GM23338 (cell line): Measurements from ENCODE around the gene BNIPL. TPM values are rescaled to one million over a fixed set of nuclear protein-coding genes. Genes with fewer than 3 reads are reported as not detected.

ENCODE experiments used
- ATAC-seq: fragments of 200-7000 bp; cut with Tn5 transposase; 3 replicates; pipeline ENCODE4 v1.9.1; 2020
- DNase-seq: peaks from one replicate; pipeline ENCODE4 v3.0.0-alpha.2; 2015; ENCODE audit warnings: low spot score
- H2AFZ ChIP-seq: fragments of 200-600 bp; sonication (generic); 2 replicates; pipeline ENCODE4 v1.8.0; 2016; ENCODE audit warnings: antibody characterized with exemption, mild to moderate bottlenecking, moderate library complexity
- H3F3A ChIP-seq: fragments of 200-600 bp; sonication (generic); replicated peaks from 2 replicates; pipeline ENCODE4 v1.8.0; 2017; ENCODE audit warnings: antibody characterized with exemption, mixed run types, low read depth
- H3K27ac ChIP-seq: fragments of 200-600 bp; sonication (generic); 2 replicates; pipeline ENCODE4 v1.6.1; 2016; ENCODE audit warnings: low read depth
- H3K27me3 ChIP-seq: fragments of 200-600 bp; sonication (generic); 2 replicates; pipeline ENCODE4 v1.8.0; 2016; ENCODE audit warnings: mild to moderate bottlenecking, mixed run types, moderate library complexity; ENCODE audit not compliant: insufficient read depth
- H3K36me3 ChIP-seq: fragments of 200-600 bp; sonication (generic); 2 replicates; pipeline ENCODE4 v1.8.0; 2016; ENCODE audit warnings: mild to moderate bottlenecking; ENCODE audit not compliant: insufficient read depth
- H3K4me1 ChIP-seq: fragments of 200-600 bp; sonication (generic); 2 replicates; pipeline ENCODE4 v1.8.0; 2016; ENCODE audit warnings: mild to moderate bottlenecking, moderate library complexity; ENCODE audit not compliant: insufficient read depth
- H3K4me2 ChIP-seq: fragments of 200-600 bp; sonication (generic); 2 replicates; pipeline ENCODE4 v1.7.1; 2017; ENCODE audit warnings: mixed run types
- H3K4me3 ChIP-seq: fragments of 200-600 bp; sonication (generic); 2 replicates; pipeline ENCODE4 v1.6.1; 2016; ENCODE audit warnings: mixed run types
- H3K79me2 ChIP-seq: fragments of 200-600 bp; sonication (generic); replicated peaks from 2 replicates; pipeline ENCODE4 v1.8.0; 2017; ENCODE audit warnings: mild to moderate bottlenecking; ENCODE audit not compliant: insufficient read depth
- H3K9me2 ChIP-seq: fragments of 200-600 bp; sonication (generic); 2 replicates; pipeline ENCODE4 v1.8.0; 2017; ENCODE audit not compliant: insufficient read depth
- H4K20me1 ChIP-seq: fragments of 200-600 bp; sonication (generic); replicated peaks from 2 replicates; pipeline ENCODE4 v1.8.0; 2017; ENCODE audit warnings: mild to moderate bottlenecking; ENCODE audit not compliant: insufficient read depth
- H3K27ac Mint-ChIP-seq: 2 replicates; pipeline ENCODE4 v1.8.0; 2020; ENCODE audit warnings: inconsistent platforms, mild to moderate bottlenecking, moderate library complexity, mixed read lengths
- H3K27me3 Mint-ChIP-seq: 3 replicates; pipeline ENCODE4 v1.8.0; 2022; ENCODE audit warnings: low read depth, mild to moderate bottlenecking, moderate library complexity, mixed read lengths, inconsistent platforms; ENCODE audit not compliant: insufficient read depth, poor library complexity
- H3K36me3 Mint-ChIP-seq: 3 replicates; pipeline ENCODE4 v1.8.0; 2021; ENCODE audit warnings: low read depth, mild to moderate bottlenecking, inconsistent platforms, moderate library complexity, mixed read lengths
- H3K4me1 Mint-ChIP-seq: 3 replicates; pipeline ENCODE4 v1.8.0; 2020; ENCODE audit warnings: mild to moderate bottlenecking, inconsistent platforms, mixed read lengths
- H3K4me3 Mint-ChIP-seq: 3 replicates; pipeline ENCODE4 v1.8.0; 2021; ENCODE audit warnings: moderate library complexity, mild to moderate bottlenecking, inconsistent platforms, mixed read lengths
- H3K9me3 Mint-ChIP-seq: 3 replicates; pipeline ENCODE4 v1.8.0; 2020; ENCODE audit warnings: moderate library complexity, mild to moderate bottlenecking, inconsistent platforms, mixed read lengths
- CREB1 ChIP-seq: fragments of 250-450 bp; sonication (Bioruptor Pico); IDR thresholded peaks from 2 replicates; pipeline ENCODE4 v1.5.0; 2020; ENCODE audit warnings: low read depth, mild to moderate bottlenecking, moderate library complexity
- ETS1 ChIP-seq: IDR thresholded peaks from 2 replicates; pipeline ENCODE4 v1.6.1; 2016; ENCODE audit warnings: antibody characterized with exemption
- EZH2phosphoT487 ChIP-seq: fragments of 200-600 bp; sonication (generic); IDR thresholded peaks from one replicate; pipeline ENCODE4 v1.8.1; 2018; ENCODE audit warnings: antibody characterized with exemption; ENCODE audit not compliant: unreplicated experiment
- POLR2AphosphoS5 ChIP-seq: IDR thresholded peaks from 2 replicates; pipeline ENCODE4 v1.6.1; 2016; ENCODE audit warnings: antibody characterized with exemption, low read depth
- STAT1 ChIP-seq: IDR thresholded peaks from one replicate; pipeline ENCODE4 v1.6.1; 2016; ENCODE audit warnings: antibody characterized with exemption; ENCODE audit not compliant: unreplicated experiment
- ZNF331 ChIP-seq: fragments of 250-450 bp; sonication (Bioruptor Pico); IDR thresholded peaks from 2 replicates; pipeline ENCODE4 v1.5.0; 2020; ENCODE audit warnings: low read depth, mild to moderate bottlenecking, moderate library complexity
- polyA plus RNA-seq: library from polyadenylated mRNA; unstranded; fragments of >200 nt; fragmentation: Nextera tagmentation; extraction: Ambion mirVana; gene quantifications from 2 replicates; pipeline ENCODE4 v1.2.1, GENCODE V29; 2016
- total RNA-seq: library from RNA; depleted of rRNA; stranded (reverse); fragments of >200 nt; shearing (Covaris generic); gene quantifications from 2 replicates; pipeline ENCODE4 v1.2.3, GENCODE V29; 2014

BNIPL gene
- total and polyA plus RNA-seq, 2 experiments from 2014 or later, result 0.91 to 1.2 TPM

- TF ChIP-seq EZH2phosphoT487 (no peak), ZNF331 (CRISPR knock-in tag) (no peak), POLR2AphosphoS5 (no peak)
- H3K9me3 Mint-ChIP-seq, result no peaks in the 10 kb centered on the region
- peak overlapping the region; percentile 83 for H2AFZ ChIP-seq
- H4K20me1 ChIP-seq, result no peaks in the 10 kb centered on the region; the same call in 1 of the 2 replicates
- peak overlapping the region; percentile 96 for H3K27ac Mint-ChIP-seq
- H3K9me2 ChIP-seq, result no peaks in the 10 kb centered on the region
- peak overlapping the region; percentile 73 for H3K27ac ChIP-seq
- H3K27me3 Mint-ChIP-seq, result peaks cover 19% of the 10 kb centered on the region
- ATAC-seq, result no peak
- H3F3A ChIP-seq, result peaks cover 10% of the 10 kb centered on the region; the same call in 1 of the 2 replicates
- peaks cover 25% of the 10 kb centered on the region for H3K4me1 ChIP-seq
- H3K36me3 Mint-ChIP-seq, result no peaks in the 10 kb centered on the region; the same call in 2 of the 3 replicates
- H3K4me3 Mint-ChIP-seq, result peak overlapping the region; percentile 94
- H3K79me2 ChIP-seq, result peaks cover 15% of the 10 kb centered on the region
- no peaks in the 10 kb centered on the region for H3K36me3 ChIP-seq
- no peaks in the 10 kb centered on the region for H3K27me3 ChIP-seq
- peaks cover 36% of the 10 kb centered on the region for H3K4me1 Mint-ChIP-seq
- peak overlapping the region; percentile 84 for H3K4me3 ChIP-seq
- peak; percentile 26 for DNase-seq
- peak overlapping the region; percentile 78 for H3K4me2 ChIP-seq
Measured at GRCh38 chr1:151007853-151008243, 28.5 kb upstream of the BNIPL start.

- DNase-seq, result peak; percentile 98
- no peaks in the 10 kb centered on the region for H3K9me3 Mint-ChIP-seq
- H3K4me1 ChIP-seq, result peaks cover 25% of the 10 kb centered on the region
Measured at GRCh38 chr1:151008244-151009205, 27.9 kb upstream of the BNIPL start, which contains the start of gene PRUNE1. PRUNE1 (plus strand) TSS chr1:151008449; CDS start chr1:151008633, 184 bp downstream.

More at GRCh38 chr1:151008244-151009205, 27.9 kb upstream of the BNIPL start, which contains the start of gene PRUNE1:
- Mint-ChIP-seq H3K4me3 (peak within 1 kb of the TSS; percentile 94), H3K4me1 (peaks cover 36% of the 10 kb centered on the region), H3K27ac (peak within 1 kb of the TSS; percentile 96), H3K27me3 (peaks cover 21% of the 10 kb centered on the region), H3K36me3 (no peaks in the 10 kb centered on the region; the same call in 2 of the 3 replicates)
- Histone ChIP-seq H3K27ac (peak within 1 kb of the TSS; percentile 73), H4K20me1 (no peaks in the 10 kb centered on the region; the same call in 1 of the 2 replicates), H3K4me2 (peak within 1 kb of the TSS; percentile 80), H2AFZ (peak within 1 kb of the TSS; percentile 88), H3K9me2 (no peaks in the 10 kb centered on the region), H3F3A (peaks cover 13% of the 10 kb centered on the region; the same call in 1 of the 2 replicates), H3K79me2 (peaks cover 15% of the 10 kb centered on the region), H3K4me3 (peak within 1 kb of the TSS; percentile 84), H3K27me3 (no peaks in the 10 kb centered on the region), H3K36me3 (no peaks in the 10 kb centered on the region)
- ATAC-seq, result peak; percentile 76
- peak; percentile 83 for TF ChIP-seq ETS1
- no peak for TF ChIP-seq STAT1
- TF ChIP-seq CREB1 (CRISPR knock-in tag), result peak; percentile 82
- peak; percentile 55; the same call in 1 of the 2 replicates for TF ChIP-seq POLR2AphosphoS5
